NCI-H748 (cell line): Measurements from ENCODE around the gene XPNPEP3.
"Not testable (repeated sequence)": the region's sequence is repeated elsewhere in the genome, so short reads cannot be mapped to it uniquely, and the experiment has no call there.

ENCODE experiments used
- DNase-seq: peaks from one replicate; lab custom pipeline; 2025; ENCODE audit not compliant: unreplicated experiment; lab: John Stamatoyannopoulos, UW

Gene XPNPEP3

DNA sequence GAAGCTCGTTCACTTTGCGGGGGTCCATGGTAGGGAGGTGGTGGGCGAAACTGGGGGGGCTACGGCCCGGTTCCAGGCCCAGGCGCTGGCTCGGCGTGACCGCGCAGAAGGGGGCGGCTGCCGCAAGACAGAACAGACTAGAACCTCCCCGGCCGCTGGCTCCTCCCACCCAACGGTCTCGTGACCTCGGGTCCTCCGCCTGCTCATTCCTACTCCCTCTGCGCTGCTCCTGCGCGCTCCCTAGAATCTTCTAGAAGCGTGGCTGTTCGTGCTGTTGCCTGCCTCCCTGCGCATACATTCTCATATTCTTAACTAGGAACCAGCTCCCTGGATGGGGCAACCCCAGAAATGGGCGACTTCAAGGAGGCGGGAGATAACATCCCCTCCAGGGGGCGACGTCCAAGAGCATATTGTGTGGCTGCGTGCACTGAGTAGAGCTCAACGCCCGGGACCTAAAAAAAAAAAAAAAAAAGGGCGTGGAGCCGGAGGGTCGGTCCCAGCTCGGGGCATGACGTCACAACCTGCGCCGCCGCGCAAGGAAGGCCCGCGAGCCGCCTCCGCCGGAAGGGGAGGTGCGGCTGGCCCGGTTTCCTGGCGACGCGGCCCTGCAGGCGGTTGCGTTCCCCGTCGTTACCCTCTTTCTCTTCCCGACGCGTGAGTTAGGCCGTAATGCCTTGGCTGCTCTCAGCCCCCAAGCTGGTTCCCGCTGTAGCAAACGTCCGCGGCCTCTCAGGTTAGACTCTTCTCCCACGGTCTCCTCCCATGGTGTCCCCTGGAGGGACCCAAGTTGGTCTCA is at the start of gene XPNPEP3, which contains the start of gene ST13:
TSS of gene XPNPEP3 (plus strand) at position 636 of the 796 bp plus-strand sequence. CDS start at position 670, 34 bp downstream.
TSS of gene ST13 (minus strand) at position 127 of the 796 bp plus-strand sequence. CDS start at position 28, 99 bp downstream.
- DNase-seq, result peak; percentile 96

DNA sequence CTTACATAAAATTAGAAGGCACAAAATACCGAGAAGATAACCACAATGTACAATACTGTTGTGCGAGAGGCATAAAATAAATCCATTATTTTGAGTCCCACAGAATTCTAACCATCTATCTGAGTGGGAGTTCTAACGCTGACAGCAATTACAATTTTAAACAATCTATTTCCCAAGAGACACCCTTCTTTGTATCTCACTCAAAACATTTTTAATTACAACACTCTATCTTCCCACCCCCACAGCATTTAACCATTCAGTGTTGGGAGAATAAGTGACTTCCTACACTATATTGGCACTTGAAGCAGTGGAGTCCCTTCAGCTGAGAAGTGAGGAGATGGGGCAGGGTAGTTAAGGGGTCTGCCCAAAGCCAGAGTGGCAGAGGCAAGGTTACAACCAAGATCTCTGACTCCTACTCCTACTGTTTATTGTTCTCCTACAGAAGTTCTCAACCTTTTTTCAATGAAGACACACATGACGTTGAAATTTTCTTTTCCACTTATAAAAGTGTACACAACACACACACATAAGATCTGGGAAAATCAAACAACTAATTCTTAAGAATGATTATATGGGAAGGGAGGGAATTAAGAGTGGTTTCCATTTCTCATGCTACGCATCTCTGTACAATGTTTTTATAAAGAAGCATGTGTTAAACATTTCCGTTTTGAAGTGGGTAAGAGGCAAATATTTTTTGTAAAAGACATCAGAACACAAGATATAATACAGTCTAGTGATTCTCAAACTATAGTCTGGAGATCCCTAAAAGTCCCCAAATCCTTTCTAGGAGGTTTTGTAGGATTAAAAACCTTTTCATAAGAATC is 48.7 kb upstream of the XPNPEP3 start:
- DNase-seq, result no peak

DNA sequence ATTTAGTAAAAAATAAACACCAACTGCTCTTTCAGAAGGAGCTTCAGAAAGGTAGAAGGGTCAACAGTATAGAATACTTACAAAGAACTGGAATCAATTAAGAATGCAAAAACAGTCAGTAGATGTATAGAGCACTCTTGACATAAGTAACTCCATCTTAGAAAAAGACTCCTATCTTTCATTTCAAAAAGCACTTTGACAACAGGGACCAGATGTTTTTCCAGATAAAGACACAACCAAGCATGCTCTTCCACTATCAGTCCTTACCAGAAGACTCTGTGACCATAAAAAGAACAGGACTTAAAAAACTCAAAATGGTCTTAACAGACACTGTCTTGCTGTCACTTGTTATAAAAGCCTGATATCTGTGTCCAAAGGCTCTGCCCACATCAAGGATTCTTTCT is 43.0 kb upstream of the XPNPEP3 start:
- no peak for DNase-seq

DNA sequence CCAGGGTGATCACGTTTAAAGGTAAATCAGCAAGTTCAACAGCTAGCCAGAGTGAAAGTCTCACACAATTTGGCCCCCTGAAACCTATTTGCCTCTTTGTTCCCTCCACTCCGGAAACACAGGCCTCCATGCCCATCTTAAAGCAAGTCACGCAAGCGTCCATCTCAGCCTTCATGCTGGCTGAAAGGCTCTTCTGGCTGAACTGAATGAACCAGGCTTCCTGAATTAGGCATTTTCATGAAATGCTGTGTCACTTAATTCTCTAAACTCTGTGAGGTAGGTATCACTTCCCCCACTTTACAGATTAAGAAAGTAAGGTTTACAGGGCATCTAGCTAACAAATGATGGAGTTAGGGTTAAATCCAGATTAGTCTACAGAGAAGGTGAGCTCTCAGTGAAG is 39.2 kb upstream of the XPNPEP3 start:
- no peak for DNase-seq

- no peak for DNase-seq
These were observed 38.7 kb upstream of the XPNPEP3 start for GRCh38 chr22:40818192-40818746.

- peak; percentile 92 for DNase-seq
These were observed 38.0 kb upstream of the XPNPEP3 start, which contains the start of gene SLC25A17 for GRCh38 chr22:40818747-40819598. Gene SLC25A17 (minus strand): TSS chr22:40819346. CDS start chr22:40819248, 98 bp downstream.

DNA sequence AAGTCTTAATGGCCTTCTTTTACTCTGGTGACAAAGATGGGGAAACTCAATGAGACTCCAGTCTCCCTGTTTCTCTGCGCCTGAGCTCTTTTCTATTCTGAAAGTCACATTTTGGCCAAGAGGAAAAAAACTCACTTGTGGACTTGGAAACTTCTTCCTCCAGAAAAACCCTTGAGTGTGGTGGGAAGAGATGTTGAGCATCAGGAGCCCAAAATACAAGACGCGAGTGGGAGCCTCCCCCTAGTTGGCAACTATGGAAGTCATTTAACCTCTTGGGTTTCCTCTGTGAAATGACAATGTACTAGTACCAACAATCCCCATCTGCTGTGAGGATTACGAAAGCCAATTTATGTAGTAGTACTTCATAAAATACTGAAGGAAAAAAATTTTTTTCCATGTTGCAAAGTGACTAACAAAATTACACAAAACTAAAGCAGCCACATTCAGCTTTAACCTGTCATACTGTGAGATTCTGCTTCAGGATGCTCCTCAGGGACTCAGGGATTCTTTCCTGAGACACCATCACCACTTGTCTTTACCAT is 37.3 kb upstream of the XPNPEP3 start:
- DNase-seq, result peak; percentile 37

- DNase-seq, result no peak
These were observed 33.5 kb upstream of the XPNPEP3 start for GRCh38 chr22:40823426-40823825.

DNA sequence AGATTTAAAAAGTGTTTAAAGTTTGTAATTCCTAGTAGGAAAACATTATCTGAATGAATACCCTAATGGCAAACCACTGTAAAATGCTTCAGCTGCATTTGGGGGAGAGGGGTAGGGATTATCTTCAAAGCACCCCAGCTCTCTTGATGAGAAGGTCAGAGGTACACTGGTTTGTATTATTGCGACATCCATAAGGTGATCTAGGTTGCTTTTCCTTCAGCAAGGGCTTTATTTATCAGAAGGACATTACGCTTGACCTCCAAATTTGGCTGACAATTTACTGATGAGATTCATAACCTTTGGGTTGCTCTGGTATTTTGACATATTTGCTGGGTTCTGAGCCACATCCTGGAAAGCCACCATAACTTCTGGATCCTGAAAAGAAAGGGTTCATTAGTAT is 30.7 kb upstream of the XPNPEP3 start:
- not testable (repeated sequence) for DNase-seq

- DNase-seq, result no peak
These were observed 29.8 kb upstream of the XPNPEP3 start for GRCh38 chr22:40826984-40827741.

GRCh38 chr22:40829131-40829530 is 27.8 kb upstream of the XPNPEP3 start:
- DNase-seq, result no peak

DNA sequence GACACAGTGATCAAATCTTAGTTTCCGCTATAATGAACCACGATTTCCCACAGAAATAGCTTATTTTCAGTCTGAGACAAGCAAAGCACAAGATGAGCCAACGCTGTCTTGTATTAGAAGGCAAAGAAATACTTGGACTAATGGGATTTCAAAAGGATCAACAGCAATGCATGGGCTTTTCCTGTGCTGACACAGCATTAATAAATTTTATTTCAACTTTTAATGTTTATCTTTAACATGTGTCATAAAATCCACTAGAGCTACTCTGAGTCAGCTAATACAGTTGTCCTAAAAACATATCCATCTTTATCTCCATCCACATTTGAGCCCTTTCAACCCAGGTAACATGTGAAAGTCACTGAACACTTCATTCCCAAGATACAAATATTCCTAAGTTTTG is 22.3 kb upstream of the XPNPEP3 start:
- DNase-seq, result no peak

- no peak for DNase-seq
These were observed 18.5 kb upstream of the XPNPEP3 start for GRCh38 chr22:40838486-40838885.

DNA sequence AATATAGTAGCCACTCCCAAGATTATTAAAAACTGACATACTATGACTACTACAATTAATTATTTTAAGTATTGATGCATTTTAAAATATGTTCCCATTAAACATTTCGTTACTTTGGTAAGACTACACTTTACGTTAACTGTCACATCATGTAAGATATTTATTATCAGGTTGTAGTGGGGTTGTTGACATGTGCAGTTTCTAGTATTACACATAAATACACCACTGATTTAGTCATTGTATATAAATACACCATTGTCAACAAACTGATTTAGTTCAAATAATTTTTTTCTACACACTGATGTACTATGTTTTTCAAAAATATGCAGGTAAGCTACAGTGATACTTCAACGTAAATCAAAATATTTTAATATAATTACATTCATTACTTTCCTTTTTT is 12.0 kb upstream of the XPNPEP3 start:
- no peak for DNase-seq

GRCh38 chr22:40845816-40846215 is 11.1 kb upstream of the XPNPEP3 start:
- not testable (repeated sequence) for DNase-seq

- no peak for DNase-seq
These were observed 3.6 kb upstream of the XPNPEP3 start for GRCh38 chr22:40853333-40853732.

DNA sequence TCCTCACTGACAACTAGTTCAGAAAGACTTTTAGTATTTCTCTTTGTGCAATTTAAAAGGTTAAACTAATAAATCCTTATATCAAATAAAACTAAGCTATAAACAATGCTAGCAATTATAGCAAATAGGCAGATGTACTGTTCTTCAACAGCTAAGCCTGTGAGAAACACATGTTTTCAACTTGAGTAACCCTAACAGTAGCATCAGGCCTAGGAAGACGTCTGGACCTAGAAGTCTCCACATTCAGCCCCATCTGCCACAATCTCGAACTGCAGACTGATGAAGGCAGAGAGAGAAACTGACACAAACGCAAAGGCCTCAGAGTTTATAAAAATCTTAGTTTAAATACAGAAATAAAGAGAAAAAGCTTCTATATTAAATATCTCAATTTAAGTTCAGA is 3.0 kb upstream of the XPNPEP3 start:
- no peak for DNase-seq

DNA sequence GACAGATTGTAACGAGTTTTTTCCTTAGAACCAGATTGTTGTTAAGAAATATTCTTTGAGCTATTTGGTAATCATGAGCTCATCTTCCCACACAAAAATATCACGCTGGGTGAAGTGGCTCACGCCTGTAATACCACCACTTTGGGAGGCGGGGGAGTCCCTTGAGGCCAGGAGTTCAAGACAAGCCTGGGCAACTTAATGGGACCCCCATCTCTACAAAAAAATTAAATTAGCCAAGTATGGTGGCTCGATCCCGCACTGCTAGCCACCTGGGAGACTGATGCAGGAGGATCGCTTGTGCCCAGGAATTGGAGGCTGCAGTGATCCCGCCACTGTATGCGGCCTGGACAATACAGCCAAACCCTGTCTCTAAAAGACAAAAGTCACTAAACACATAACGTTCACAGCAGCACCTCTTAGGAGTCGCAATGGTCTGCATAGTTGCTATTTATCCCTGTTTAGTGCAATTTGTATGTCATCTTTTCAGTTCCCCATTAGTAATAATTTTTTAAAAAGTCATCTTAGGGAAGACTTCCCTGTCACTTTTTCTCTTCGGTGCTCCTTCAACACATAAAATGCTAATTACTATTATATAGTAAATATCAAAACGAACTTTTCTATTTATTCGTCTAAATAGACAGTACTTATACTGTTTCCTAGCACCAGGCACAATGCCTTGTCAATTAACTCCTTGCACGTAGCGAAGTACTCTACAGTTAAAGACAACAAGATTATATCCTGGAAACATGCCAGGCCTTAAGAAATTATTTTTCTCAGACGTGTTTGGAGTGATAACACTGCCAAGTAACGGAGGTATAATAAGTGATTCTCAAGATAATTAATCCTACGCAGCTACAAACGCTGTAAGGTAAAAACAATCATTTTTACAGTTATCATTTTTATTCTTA is 1.6 kb upstream of the XPNPEP3 start:
- peak; percentile 30 for DNase-seq
